Stimulated activated CD8-positive, alpha-beta memory T cell treated with anti-CD3 and anti-CD28 coated beads, Interleukin-12 subunit alpha, Interleukin-12 subunit beta, amount 100 ng/mL, for 1 hour (primary cell): ENCODE measurements around the gene CCDC136.

Source experiments
- DNase-seq: peaks from one replicate; pipeline ENCODE4 v3.0.0-alpha.2; 2020; ENCODE audit warnings: low read depth

CCDC136 gene

DNA sequence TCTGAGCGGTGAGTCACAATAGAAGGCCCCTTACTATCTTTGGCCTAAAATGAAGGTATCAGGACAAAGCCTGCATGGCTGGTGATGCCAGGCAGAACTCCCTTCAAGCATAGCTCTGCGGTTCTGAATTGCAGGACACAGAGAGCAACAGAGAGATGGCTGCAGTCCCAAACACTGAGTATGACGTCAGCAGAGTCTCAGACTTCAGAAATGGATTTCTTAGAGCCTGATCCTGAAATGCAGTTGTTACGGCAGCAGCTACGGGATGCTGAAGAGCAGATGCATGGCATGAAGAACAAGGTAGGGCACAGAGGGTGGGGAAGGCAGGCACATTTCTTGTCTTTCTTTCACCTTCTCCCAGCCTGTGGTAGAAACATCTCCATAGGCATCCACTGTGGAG is 13.5 kb downstream of the CCDC136 start:
- DNase-seq, result no peak

DNA sequence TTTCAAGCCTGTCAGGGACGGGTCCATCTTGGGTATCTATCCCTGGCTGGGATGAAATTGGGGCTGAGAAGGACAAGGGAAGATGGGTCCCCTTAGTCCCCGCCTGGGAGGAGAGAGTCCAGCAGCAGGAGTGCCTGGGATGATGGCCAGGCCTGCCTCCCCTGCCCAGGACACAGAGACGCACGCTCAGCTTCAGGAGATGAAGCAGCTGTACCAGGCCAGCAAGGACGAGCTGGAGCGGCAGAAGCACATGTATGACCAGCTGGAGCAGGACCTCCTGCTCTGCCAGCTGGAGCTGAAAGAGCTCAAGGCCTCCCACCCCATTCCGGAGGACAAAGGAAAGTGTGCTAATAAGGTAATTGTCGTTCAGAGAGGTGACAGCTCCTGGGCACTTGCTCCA is 15.4 kb downstream of the CCDC136 start:
- no peak for DNase-seq

DNA sequence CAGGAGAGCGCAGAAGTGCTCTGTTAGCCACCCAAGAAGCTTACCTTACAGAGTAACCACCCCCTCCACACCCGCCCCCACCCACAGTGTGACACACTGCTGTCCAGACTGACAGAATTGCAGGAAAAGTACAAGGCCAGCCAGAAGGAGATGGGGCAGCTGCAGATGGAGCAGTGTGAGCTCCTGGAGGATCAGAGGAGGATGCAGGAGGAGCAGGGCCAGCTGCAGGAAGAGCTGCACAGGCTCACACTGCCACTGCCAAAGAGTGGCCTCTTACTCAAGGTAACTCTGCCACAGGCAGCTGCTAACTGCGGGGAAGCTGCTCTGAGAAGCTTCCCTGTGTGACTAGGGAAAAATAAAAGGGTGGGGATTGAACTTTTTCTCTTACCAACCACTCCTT is 17.6 kb downstream of the CCDC136 start:
- no peak for DNase-seq

DNA sequence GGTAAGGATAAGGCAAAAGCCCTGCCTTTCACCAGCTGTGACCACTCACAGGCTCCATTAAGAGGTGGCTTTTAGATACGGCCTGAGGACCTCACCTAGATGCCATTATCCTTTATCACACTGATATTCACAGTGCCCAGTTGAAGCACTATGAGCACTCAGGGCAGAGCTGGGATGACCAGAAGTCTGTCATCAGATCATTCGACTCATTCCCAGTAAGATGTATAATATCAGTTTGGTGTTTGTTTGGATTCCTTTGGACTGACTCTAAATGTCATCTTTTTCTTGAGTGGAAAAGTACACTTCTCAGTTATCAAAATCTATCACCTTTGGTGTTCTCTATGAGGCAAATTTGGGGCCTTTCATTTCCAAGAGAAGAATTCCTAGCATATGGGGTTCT is 18.7 kb downstream of the CCDC136 start:
- no peak for DNase-seq

DNA sequence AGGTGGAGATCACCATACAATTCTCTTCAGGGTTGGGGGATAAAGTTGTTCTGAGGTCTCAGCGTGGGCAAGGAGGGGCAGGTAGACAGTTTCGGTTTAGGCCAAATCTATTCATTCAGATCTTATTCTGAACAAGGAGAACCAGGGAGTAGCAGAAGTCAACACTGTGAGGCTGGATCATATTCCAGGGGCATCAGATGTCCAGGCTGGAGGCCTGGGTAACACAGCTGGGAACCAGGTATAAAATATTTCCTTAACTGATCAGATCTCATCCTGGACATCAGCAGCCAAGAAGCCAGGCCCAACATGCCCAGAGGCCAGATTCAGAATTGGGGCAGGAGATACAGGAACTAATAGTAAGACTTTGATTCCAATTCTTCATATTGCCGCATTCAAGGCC is 19.2 kb downstream of the CCDC136 start:
- no peak for DNase-seq

DNA sequence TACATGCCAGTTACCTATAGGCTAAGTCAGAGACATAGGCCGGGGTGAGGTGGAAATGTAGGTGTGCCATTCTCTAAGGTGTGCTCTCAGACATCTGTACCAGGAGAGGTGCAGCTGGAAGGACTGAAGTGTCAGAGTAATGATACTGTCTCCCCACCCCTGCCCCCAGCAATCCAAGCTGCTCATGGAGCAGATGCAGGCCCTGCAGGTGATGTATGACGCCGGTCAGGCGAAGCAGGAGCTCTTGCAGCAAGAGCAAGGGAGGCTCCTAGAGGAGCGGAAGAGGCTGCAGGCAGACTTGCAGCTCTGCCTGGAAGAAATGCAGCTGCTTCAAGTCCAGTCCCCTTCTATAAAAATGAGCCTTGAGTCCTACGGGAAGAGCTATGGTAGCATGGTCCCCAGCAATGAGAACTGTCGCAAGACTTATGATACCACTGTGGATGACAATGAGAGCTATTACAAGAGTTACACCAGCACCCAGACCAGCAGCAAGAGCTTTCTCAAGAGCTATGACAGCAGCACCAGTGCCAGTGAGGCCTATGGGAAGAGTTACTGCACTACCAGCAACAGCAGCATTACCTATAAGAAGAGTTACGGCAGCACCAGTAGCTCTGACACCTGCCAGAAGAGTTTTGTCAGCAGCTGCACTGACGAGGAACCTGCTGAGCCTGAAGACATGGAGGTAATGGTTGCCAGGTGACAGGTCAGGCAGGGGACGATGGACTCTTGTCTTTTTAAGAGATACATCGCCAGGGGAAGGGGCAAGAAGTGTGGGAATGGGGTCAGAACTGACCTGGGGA is 20.1 kb downstream of the CCDC136 start:
- DNase-seq, result no peak

DNA sequence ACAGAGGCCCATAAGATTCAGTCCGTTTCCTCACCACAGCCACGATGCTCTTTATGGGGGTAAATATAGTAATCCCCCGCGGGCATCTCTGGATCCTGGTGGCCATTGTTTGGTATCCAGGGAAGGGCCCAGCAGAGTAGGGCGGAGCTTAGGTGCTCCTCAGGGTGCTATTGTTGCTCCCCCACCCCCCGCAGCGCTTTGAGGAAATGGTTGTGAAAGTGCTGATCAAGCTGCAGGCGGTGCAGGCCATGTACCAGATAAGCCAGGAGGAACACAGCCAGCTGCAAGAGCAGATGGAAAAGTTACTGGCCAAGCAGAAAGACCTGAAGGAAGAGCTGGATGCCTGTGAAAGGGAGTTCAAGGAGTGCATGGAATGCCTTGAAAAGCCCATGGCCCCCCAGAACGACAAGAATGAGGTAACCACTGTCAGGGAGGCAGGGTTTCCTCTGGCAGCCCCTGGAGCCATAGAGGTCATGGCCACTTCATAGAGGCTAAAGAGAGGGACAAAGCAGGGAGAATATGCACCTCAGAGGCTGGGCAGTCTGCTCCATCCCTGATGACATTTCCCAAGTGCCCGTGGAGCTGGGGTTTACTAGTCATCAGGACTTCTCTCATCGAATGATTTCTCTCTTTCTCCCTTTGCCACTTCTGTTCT is 20.9 kb downstream of the CCDC136 start:
- DNase-seq, result no peak

DNA sequence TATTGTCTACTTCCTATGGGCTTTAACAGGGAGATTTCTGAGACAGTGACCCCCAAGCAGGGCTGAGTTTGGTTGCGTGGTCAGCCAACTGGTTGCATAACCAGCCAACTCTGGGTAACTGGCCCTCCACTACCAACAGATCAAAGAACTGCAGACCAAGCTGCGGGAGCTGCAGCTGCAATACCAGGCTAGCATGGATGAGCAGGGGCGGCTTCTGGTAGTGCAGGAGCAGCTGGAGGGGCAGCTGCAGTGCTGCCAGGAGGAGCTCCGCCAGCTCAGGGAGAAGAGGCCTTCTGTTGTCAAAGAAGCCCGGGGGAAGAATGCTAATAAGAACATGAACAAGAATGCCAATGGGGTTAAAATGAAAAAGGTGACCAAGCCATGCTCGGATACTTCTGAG is 22.7 kb downstream of the CCDC136 start:
- no peak for DNase-seq

DNA sequence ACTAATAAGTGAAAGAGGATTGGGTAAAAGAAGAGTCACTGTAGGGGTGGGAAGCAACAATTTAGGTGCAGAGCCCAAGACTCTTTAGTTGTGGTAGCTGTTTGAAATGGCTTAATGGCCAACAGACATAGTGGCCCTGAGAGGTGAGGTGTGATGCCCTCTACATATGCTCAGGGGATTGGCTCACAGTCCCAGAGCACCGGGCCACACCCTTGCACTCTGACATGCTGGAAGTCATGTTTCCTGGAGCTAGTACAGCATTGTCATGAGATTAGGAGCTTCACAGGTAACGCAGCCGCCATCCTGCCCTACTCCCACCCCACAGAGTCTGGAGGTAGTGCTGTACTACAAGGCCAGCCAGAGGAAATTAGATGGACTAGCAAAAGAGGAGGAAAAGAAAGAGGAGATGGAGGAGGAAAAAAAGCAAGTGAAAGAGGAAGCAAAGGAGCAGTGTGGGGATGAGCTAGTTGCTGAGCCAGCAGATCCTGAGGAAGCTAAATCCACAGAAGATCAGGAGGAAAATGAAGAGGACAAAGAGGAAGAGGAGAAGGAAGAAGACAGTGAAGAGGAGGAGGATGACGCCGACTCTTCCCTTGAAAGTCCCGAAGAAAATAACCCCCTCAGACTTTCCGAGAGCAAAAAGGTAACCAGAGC is 23.6 kb downstream of the CCDC136 start:
- no peak for DNase-seq

DNA sequence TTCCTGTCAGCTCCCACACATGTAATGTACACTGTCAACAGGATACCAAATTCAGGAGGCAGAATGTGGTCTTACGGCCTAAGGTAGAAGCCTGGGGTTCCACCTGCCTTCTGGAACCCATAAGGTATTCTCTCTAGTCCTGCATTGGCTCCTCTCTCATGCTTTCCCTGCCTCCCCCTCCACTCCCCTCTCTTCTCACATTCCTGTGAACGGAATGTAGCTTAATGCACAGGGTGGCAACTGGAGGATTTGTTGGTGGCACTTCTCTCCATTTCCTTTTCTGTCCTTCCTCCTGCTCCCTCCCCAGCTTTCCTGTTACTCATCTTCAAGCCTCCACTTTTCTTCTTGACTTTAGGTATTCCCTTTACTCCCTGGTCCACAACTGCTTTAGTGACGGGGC is 26.9 kb downstream of the CCDC136 start:
- no peak for DNase-seq

DNA sequence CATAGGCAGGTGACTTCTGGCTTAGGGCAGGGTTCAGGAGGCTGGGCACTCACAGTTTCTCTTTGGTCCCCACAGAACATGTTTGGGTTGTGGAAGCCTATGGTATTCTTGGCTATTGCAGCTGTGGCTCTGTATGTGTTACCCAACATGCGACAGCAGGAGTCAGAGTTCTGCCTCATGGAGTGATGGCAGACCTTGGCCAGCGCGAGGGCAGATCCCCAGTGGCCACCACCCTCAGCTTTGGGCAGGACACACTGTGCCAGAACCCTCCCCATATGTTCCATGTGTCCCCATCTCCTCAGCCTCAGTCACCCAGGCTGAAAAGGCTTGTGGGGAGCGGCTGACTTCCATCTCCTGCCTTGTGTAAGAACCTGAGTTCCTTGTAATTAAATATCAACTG is 30.0 kb downstream of the CCDC136 start:
- no peak for DNase-seq

DNA sequence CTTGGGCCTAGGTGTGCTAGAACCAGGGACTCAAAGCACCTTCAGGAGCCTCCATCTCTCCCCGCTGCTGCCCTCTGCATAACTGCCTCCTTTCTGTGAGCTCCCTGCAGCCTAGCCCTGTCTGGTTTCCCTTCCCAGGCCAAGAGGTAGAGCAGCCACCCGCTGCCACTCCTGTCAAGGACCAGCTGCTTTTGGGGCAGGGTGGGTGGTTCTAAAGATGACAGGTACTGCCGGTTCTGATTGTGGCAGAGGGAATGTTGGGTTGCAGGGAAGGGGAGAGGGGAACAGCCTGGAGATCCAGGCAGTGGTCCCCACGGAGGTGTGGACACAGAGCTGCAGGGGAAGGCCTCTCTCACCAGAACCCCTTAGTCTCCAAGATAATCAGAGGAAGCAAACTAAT is 34.7 kb downstream of the CCDC136 start:
- DNase-seq, result no peak

DNA sequence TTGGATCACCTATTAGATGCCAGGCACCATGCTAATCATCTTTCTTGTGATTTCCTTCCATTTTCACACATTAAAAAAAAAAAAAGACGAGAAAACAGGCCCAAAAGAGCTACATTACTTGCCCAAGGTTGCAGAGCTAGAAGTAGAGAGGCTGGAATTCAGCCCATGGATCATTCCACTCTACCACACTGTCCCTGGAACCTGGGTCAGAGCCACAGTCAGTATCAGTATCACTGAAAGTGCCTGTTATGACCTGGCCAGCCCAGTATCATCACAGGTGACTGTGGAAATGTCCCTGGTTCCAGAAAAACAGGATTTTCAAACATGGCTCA is 35.1 kb downstream of the CCDC136 start:
- DNase-seq, result no peak

DNA sequence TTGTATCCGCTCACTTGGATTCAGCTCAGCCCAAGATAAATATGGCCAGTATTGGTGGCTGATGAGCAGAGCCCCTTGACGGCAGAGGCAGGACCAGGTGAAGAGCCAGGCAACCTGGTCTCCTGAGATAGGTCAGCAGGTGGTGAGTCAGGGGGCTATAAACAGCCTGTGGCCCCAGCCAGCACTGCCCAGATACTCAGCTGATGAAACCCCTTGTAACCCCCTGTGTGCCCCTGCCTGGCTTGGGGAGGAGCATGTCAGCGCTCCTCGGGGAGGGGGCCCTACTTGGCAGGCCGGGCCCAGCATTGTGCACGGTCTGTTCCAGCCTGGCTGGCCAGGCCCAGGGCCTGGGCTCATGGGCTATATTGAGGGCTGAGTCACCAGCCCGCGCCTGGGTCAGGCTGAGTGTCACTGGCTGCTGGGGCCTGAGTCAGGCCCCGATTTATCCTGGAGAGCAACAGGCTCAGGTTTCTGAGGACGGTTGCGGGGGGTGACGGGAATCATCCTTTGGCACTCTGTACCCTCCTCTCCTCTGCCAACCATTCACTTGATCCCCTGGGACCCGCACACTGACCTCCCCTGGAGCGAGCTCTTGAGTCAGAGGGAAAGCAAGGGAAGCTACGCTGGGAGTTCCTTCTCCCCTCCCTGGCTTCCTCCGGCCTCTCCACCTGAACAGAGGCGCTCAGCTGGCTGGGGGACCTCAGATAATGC is 35.6 kb downstream of the CCDC136 start:
- DNase-seq, result no peak

DNA sequence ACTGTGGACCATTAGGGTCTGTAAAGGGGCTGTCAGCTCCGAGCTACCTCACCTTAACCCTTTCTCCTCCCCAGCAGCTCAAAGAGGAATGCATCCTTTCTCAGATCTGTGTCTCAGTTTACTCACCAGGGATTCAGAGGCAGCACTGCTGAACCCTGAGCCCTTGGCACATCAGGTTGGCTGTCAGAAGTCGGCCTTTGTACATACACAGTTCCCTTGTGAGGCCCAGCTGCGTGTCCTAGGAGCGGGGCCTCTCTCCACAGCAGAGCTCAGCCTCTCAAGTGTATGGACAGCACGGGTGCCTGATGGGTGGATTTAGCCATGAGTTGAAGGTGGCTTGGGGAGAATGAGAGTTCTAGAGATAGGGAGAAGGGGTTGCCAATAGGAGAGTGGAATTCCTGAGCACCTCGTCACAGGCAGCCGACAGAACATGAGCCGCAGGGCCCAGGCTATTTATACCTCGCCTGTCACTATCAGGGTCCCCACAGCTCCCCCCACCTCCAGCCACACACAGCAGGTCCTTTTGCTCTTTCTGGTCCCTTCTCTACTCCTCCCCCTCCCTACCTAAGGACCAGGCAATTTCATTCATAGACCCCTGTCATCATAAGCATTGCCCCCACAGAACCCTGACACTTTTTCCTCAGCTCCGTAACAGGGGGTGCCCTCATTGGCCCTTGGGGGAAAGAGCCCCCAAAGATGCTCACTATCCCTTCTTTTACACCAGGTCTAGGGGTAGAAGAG is 36.4 kb downstream of the CCDC136 start:
- DNase-seq, result no peak

DNA sequence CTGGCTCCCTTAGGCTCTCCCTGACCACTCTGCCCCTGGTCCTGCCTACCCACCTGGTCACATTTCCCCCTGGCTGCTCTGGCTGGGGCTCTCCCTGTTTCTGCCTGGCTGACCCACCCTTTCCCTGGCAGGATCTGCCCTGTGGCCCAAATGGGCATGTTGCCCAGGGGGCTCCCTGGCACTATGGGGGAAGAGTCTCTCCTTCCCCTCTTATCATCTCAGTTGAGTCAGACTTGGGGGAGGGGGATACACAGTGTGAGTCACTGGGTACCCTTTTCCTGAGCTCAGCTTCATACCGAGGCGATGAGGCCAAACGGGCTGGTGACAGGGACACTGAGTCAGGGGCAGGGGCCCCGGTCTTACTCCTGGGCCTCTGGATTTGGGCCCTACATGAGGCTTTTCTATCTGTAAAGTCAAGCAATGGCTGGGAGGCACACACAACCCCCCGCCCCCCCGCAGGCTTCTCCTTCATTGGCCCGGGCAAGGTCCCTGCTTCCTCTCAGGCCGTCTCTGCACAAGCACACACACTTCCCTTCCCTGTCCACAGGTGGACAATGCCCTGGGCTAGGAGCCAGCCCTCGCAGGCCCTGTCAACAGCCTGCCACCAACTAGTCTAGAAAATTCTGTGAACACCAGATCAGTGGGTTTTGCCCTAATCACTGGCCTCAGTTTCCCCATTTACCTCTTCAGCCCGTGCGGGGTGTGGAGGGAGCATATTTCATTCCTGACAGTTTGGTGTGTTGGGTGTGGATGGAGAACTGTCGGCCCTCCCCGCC is 37.8 kb downstream of the CCDC136 start:
- no peak for DNase-seq

DNA sequence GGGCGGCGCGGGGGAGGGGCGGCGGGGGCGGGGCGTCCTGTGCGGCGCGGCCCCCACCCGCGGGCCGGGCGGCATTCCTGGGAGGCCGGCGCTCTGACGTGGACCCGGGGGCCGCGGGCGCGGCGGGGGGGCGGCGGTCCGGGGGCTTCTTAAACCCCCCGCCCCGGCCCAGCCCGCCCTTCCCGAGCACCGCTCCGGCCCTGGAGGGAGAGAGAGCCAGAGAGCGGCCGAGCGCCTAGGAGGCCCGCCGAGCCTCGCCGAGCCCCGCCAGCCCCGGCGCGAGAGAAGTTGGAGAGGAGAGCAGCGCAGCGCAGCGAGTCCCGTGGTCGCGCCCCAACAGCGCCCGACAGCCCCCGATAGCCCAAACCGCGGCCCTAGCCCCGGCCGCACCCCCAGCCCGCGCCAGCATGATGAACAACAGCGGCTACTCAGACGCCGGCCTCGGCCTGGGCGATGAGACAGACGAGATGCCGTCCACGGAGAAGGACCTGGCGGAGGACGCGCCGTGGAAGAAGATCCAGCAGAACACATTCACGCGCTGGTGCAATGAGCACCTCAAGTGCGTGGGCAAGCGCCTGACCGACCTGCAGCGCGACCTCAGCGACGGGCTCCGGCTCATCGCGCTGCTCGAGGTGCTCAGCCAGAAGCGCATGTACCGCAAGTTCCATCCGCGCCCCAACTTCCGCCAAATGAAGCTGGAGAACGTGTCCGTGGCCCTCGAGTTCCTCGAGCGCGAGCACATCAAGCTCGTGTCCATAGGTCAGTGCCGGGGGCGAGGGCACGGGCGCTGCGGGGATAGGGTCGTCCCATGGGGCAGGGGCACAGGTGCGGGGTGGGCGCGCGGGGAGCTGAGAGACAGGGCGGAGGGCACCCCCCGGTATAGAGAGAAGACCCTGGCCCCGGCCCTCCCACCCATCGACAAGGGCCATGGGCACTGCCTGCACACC is 38.7 kb downstream of the CCDC136 start, which contains the start of gene FLNC:
Gene FLNC (plus strand): TSS at position 176 of the 947 bp plus-strand sequence. CDS start 232 bp downstream, at position 408.
- DNase-seq, result no peak

DNA sequence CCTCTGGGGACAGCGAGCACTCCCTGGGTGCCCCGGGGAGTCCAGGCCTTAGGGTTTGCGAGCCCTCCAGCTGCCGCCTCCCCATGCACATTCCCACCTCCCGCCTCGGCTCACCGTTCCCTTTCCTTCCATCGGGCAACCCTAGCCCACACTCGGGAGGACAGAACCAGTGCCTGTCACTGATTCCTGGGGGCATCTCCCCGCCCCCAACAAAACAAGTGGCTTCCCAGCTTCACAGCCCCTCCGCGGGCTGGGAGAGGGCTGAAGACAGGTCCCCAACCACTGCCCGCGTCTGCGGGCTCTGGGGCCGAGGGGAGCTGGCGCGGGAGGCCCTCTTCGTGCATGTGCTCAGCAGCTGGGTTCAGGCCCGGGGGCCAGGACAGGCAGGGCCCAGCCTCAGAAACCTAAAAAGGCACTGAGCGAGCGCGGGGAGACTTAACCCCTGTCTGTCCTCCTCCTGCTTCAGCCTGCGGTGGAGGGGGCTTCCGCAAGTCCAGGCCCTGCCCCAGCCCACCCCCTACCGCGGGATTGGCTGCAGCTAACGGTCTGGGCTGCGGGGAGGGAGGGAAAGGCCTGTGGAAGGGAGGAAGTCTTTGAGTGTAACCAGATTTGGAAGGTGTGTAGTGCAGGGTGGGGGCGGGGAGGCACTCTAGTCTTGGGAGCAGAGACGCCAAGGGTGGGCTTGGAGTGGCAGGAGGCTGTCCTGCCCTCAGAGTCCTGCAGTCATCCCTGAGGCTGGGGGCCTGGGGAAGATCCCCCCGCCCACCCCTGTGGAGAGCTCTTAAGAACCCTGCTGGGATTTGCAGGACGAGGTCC is 39.6 kb downstream of the CCDC136 start:
- DNase-seq, result no peak
